Vagina (tissue), 2 donors: ENCODE data around the gene C15orf39.

Source experiments
- POLR2A ChIP-seq, 2 donors: fragments of 450-650 bp; IDR thresholded peaks; one replicate each; pipeline ENCODE4 v1.6.1; 2017; ENCODE audit warnings: antibody characterized with exemption in 2 of 2, mild to moderate bottlenecking in 2 of 2, moderate library complexity in 2 of 2
- POLR2AphosphoS5 ChIP-seq, 2 donors: sonication (generic); formaldehyde crosslinking; IDR thresholded peaks; one replicate each; pipeline ENCODE4 v1.9.0; 2017; ENCODE audit warnings: antibody characterized with exemption in 2 of 2, mild to moderate bottlenecking in 2 of 2, low read depth in 1 of 2; ENCODE audit not compliant: insufficient read depth in 1 of 2
- TF ChIP-seq, protein P1 (sequence below), 3 experiments: fragments of 450-650 bp in 2 of 3; fragments of 200-600 bp in 1 of 3; sonication (generic) in 1 of 3; IDR thresholded peaks; one replicate each; pipeline ENCODE4 v1.5.1; 2017 to 2019; ENCODE audit warnings: antibody characterized with exemption in 3 of 3, mild to moderate bottlenecking in 2 of 3, moderate library complexity in 2 of 3

DNA sequence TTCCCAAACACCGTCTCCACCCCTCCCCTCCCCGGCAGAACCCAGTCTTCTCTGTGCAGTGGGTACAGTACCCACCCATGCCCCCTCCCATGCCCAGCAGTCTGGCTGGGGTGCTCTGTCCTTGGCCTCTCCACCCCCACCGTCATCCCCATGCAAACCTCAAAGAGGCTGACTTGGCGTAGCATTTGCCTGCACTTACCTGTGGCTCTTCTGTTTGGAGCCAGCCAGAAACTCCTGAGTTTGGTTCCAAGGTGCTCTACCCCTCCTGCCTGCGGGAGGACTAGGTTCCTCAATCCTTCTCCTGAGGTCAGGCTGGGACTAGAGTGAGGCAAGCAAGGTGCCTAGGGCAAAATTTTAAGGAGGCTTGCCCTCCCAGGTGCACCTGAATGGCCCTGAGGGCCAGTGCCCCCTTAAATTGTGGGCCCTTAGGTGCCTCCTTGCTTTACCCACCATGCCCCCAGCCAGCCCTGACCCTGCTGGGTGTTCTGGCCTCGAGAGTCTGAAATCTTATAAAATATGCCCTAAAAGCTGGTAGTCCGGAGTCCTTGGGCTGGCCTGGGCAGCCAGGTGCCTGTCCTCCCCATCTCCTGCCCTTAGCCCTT, 47.1 kb upstream of the C15orf39 start:
- TF ChIP-seq POLR2AphosphoS5 (IDR thresholded peaks at IDR 0.05; ENCODE audit: insufficient read depth in 1 of 2, low read depth in 1 of 2) = no peak
- TF ChIP-seq, protein P1, sequence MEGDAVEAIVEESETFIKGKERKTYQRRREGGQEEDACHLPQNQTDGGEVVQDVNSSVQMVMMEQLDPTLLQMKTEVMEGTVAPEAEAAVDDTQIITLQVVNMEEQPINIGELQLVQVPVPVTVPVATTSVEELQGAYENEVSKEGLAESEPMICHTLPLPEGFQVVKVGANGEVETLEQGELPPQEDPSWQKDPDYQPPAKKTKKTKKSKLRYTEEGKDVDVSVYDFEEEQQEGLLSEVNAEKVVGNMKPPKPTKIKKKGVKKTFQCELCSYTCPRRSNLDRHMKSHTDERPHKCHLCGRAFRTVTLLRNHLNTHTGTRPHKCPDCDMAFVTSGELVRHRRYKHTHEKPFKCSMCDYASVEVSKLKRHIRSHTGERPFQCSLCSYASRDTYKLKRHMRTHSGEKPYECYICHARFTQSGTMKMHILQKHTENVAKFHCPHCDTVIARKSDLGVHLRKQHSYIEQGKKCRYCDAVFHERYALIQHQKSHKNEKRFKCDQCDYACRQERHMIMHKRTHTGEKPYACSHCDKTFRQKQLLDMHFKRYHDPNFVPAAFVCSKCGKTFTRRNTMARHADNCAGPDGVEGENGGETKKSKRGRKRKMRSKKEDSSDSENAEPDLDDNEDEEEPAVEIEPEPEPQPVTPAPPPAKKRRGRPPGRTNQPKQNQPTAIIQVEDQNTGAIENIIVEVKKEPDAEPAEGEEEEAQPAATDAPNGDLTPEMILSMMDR (IDR thresholded peaks at IDR 0.05) = no peak
- no peak for TF ChIP-seq POLR2A (IDR thresholded peaks at IDR 0.05)
